NCI-H69 (cell line): ENCODE data around the gene SLC7A10.

Experiments
- DNase-seq: peaks from one replicate; lab custom pipeline; 2025; lab: John Stamatoyannopoulos, UW

Gene SLC7A10

DNA sequence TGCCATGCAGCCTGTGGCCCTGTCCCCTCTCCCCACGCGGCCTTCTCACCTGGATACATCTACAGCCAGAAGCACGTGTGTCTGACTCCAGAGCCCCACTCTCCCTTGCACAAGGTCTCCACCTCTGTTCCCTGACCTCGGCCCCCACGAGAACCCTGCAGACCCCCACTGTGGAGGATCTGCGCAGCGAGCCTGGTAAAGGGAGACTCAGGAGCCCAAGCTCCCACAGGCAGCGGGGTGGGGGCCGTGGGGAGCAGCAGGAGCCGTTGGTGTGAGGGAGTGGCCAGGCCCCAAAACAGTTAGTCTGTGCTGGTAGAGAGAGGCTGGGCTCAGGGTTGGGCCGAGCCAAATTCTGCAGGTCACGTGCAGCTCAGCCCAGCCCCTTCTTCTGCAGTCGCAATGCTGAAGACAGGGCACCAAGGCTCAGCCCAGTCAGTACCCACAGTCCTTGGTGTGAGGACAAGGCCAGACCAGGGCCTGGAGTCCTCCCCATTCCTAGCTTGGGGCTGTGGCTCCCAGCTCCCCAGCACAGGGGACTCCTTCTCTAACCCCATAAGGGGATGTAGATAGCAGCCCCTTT, 28.7 kb upstream of the SLC7A10 start:
- DNase-seq = no peak

DNA sequence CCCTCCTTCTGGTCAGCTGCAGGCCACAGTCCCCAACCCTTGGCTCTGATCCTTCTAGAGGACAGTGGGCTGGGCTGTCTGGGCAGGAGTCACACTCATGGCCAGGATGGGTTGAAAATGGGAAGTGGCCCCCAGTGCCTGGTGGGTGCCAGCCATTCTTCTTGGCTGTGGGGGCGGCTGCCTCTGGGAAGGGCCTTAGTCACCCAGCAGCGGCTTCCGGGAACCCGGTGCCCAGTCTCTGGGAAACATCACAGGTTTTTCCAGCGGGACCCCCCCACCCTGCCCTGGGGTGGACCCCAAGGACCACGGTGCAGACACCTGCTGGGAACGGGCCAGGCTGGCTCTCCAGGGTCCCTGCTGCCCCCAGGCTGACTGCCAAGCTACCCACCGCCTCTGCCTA, 27.3 kb upstream of the SLC7A10 start:
- no peak for DNase-seq

DNA sequence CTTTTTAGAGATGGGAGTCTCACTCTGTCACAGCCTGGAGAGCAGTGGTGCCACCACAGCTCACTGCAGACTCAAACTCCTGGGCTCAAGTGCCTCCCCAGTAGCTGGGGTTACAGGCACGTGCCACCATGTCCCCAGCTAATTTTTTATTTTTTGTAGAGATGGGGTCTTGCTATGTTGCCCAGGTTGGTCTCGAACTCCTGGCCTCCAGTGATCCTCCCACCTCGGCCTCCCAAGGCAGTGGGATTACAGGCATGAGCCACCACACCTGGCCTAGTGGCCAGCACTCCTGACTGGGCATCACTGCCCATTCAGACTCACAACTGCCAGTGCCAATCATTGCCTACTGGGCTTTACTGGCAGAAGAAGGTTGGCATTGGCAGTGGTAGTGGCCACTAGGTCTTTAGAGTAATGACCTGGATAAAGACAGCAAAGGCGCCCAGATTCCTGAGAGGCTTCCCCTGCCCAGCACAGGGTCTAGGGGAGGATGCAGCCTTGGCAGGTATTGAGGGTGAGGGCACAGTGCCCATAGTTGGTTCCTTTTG, 26.8 kb upstream of the SLC7A10 start:
- DNase-seq = no peak

DNA sequence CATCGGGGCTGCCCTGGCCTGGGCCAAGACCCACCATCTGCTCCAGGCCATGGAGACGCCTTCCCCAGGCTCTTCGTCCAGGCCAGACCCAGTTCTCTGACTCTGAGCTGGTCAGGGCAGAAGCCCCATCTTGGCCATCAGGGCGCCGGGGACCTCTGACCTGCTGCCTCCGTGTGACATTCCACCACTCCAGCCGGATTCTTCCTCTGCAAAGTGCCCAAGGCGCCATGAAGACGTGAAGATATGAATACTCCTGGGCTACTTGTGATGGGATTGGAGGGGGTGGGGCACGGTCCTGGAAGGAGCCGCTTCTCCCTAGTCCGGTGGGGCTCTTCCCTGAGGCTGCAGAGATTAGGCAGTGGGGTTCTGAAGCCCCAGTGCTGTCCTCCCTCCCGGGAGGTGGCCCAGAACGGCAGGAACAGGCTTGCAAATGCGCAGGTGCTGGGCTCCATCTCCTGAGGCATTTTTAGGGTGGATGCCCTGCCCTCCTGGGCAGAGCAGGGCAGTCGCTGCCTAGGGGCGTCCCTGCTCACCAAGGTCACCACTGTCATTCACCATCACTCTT, 26.0 kb upstream of the SLC7A10 start:
- no peak for DNase-seq

DNA sequence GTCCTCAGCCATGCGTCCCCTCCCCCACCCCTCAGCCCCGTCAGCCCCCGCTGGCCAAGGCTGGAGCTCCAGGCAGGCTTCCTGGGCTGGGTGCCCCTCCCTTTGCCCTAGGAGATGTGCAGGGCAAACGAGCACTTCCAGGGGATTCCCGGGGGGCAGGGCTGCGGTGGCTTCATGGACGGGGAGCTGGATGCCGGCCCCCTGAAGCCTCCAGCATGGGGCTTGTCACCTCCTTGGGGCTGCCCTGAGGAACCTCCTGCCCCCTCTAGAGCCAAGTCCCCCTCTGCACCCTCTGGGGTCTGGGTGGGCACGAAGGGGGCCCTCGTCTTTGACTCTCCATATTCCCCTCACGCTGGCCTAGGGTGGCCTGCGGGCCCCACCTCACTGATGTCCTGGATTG, 25.4 kb upstream of the SLC7A10 start:
- DNase-seq = no peak

DNA sequence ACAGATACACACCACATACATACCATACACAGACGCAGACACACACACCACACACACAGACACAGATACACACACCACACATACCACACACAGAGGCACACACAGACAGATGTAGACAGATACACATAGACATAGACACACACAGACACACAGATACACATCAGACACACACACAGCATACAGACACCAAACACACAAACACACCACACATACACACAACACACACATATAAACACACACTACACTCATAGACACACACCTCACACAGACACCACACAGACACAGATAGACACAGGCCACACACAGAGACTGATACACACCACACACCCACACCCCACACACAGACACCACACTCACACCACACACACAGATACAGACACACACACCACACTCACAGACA, 24.9 kb upstream of the SLC7A10 start:
- no peak for DNase-seq

DNA sequence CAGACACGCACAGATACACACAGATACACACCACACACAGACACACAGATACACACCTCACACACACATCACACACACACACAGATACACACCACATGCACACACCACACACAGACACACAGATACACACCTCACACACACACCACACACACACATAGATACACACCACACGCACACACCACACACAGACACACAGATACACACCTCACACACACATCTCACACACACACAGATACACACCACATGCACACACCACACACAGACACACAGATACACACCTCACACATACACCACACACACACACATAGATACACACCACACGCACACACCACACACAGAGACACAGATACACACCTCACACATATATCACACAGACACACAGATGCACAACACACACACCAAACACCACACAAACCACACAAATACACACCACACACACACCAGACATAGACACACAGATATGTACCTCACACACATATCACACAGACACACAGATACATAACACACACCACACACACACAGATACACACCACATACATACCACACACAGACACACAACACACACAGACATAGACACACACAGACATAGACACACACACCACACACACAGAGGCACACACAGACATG, 24.2 kb upstream of the SLC7A10 start:
- no peak for DNase-seq

DNA sequence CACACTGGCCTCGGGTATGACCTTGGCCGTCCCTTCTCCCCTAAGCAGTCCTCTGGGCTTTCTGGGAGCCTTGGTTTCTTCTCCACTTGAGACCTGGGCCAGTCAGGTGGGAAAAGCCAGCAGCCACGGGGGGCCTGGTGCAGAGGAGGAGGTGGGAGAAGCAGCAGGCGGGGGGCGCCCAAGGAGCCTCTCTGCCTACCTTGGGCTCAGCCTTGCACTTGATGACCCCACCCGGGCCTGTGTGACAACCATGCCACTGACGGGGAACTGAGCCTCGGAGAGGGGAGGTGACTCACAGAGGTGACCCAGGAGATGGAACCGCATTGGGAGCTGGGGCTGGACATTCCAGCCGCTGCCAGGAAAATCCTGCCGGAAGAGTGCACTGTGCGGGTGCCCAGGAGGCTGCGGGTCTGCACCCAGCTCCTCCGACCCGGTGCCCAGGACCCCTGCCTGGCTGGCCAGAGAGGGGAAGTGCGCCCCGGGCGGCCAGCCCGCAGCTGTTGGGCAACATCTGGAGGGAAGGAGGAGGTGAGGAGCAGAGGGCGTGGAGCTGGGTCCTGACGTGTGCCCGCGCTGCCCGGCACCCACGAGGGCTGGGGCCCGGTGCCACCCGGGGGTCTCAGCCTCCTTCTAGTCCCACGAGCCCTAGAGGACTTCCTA, 23.4 kb upstream of the SLC7A10 start:
- no peak for DNase-seq

DNA sequence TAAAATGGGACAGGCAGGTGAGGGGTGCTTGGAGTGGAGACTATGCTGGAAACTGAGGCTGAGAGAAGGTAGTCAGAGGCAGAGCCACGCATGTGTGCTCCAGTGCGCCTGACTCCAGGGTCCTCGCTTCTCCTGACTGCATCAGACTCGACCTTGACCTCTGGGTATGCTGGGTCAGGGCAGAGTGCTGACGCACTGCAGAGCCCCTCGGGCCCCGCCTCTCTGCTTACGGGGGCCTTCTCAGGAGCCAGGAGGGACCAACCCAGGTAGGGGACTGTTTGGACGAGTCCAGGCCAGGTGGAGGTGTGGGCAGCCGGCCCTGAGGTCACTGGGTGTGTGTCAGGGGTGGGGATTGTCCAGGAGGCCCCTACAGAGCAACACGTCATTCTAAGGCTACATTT, 22.9 kb upstream of the SLC7A10 start:
- no peak for DNase-seq

DNA sequence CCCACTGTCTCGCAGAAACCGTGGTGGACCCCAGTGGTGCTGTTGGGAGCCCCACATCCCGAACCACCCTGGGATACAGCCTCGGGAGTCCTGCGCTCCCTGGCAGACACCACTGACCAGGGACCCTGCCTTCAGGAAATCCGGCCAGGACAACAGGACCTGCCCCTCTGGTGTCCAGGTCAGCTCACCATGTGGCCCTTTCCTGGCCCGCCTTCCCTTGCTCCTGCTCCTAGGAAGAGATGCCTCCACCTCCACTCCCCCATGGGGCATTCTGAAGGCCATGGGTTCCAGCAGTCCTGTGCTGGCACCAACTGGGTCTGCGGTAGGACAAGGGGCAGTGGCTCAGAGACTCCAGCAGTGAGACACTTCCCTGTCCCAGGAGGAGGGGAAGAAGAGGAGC, 22.5 kb upstream of the SLC7A10 start:
- no peak for DNase-seq

DNA sequence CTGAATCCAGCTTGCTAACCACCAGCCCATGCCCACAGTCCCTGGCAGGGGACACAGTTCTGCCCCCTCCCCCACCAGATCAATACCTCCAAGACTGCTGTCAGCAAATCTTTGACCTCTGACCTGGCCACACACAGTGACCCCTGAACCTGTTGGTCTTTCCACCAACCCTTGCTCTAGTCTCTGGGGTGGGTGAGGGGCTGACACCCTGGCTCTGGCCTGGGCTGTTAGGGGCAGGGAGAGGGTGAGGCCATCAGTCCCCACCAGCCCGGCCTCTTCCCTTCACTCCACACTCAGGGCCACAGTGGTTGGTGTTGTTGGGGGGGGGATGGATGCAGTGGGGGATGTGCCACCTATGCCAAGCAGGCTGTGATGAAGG, 21.8 kb upstream of the SLC7A10 start:
- no peak for DNase-seq

DNA sequence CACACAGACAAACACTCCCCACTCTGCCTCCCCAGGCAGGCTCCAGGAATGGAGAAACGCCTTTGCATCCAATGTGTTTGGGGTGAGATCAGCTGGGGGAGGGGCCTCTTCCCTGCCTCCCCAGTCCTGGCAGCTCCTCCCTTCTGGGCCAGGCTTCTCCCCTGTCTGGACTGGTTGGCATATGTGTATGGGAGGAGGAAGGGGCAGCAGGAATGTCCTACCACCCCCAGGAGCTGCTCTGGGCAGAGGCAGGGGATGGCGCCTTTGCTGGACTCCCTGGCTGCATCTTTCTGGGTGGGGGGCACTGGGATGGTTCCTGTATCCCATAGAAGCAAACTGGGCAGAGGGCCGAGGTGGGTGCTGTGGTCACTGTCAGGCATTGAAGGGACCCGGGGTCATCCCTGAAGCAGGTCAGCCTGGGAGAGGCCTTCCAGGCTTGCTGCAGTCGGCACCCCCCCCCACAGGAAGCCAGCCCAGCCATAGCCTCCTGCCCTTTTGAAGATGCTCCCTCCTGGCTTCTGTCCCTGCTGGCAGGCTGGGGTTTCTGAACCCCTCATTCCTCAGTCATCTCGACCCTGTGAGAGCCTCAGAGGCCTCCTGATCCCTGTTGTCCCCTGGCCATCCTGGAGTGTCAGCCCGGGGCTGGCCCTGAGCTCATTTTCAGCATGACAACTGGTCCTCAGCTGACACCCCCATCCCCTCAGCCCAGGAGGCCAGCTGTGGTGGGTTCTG, 21.2 kb upstream of the SLC7A10 start:
- no peak for DNase-seq

DNA sequence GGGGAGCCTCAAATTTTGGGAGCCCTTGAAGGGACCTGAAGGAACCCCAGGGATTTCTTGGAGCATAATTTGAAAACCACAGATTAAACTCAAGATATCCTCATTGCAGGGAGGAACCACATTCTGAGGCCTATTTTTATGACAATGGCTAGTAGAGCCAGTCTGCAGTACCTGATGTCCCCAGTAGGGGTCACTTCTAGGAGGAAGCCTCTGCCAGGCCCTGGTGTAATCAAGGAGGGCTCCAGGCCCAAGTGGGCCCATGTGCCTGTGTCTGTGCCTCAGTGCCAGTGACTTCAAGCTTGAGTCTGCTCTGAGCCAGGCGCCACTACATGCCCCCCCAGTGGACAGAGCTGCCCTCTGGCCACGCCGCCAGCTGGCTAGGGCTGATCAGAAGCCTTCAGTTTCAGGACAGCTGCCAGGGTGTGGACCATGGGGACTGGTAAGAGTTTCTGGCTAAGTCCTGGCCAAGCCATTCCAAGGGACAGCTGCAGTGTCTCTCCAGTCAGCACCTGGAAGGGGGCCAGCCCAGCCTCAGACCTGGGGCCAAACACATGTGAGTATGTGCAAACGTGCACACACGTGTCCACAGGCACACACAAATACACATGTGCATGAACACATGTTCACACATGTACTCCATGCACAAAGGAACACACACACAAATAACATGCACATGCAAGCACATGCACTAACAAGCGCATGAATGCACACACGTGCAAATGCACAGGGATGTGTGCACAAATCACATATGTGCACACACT, 20.5 kb upstream of the SLC7A10 start:
- no peak for DNase-seq

DNA sequence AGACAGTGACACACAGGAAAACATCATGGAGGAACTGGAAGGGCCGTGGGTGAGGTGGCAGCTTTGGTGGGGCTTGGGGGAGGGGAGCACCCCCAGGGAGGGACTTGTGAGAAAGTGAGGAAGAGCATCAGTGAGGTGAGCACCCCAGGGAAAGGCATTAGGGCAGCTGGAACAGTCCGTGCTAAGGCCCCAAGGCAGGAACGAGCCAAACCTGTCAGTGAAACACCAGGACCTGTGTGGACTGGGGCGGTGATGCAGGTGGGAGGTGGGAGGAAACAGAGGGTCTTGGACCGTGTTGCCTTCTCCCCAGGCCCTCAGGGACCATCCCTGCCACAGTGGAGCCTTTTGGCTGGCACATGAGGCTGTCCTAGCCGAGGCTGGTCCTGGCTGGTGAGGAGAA, 17.3 kb upstream of the SLC7A10 start:
- DNase-seq = no peak

DNA sequence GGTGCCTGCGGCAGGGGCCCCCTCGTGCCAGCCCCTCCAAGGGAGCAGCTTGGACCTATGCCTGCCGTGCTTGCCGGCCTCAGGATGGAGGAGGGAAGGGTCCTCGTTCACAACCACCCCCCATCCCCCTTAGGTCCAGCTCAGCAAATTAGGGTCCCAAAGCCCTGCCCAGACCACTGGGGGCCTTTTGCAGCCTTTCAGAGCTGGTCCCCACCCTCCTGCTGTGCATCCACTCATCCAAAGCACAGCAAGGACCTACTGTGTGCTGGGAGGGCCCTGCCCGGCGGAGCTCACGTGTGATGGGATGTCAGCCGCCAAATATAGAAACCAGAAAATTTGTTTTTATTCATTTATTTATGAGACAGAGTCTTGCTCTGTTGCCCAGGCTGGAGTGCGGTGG, 16.5 kb upstream of the SLC7A10 start:
- no peak for DNase-seq

DNA sequence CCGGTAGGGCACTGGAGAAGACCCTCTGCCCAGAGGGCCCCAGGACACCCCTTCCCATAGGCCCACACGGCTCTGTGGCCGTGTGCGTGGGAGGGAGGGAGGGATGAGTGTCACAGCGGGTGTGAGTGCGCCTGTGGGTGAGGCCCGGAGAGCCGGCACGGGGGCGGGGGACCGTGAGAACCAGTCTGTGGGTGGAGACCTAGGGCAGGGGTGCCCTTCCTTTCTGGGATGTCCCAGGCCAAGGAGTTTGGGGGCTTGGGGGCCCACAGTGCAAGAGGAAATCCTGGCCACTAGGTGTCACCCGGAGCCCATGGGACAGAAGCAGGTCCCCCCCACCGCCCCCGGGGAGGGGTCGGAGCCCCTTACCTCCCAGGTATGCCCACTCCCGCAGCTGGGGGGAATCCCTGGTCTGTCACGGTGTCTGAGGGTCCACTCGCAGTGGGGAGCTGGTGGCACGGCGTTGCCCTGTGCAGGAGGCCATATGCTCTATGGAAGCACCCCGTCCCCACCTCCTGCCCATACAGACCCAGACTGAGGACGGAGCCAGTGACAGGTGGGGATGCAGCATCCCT, 16.0 kb upstream of the SLC7A10 start:
- no peak for DNase-seq

DNA sequence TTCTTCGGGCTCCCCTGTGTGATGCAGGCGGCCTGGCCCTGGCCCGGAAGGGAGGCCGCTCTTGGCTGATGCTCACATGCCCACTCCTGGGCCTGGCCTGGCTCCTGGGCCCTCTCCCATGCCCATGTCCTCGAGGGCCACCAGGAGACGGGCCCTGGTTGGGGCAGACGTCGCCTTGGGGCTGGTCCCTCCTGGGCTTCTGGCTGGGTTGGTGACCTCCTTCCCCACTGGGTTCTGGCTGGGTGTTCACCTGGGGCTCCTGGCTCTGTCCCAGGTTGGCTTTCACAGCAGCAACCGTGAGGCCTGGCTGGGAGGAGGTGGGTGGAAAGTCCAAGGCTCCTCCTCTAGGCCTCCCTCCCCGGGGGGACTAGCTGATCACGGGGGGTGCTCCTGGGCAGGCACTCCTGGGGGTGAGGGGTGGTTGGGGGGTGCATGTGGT, 15.5 kb upstream of the SLC7A10 start:
- no peak for DNase-seq

DNA sequence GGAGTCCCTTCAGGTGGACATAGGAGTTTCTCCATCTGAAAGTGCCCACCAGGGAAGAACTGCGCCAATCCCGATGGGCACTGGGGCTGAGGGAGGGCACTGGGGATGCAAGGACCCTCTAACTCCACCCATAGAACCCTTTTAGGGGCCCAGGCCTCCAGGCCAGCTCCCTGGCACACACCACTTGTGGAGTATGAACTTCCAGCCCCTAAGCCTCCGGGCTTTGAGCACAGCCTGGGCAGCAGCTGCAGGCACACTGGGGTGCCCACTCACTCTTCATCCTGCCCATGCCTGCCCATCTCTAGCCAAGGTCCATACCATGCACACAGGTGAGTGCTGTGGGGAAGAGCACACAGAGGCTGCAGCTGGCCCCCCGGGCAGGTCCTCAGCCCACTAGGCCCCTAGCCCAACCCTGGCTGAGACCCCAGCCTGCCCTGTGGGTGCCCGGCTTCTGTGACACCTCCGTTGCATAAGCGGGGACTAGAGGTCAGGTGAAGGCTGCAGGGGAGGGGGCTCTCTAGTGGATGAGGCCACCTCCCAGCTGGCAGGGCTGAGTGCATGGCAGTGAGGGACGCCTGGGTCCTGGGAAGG, 14.6 kb upstream of the SLC7A10 start:
- peak; percentile 21 for DNase-seq

DNA sequence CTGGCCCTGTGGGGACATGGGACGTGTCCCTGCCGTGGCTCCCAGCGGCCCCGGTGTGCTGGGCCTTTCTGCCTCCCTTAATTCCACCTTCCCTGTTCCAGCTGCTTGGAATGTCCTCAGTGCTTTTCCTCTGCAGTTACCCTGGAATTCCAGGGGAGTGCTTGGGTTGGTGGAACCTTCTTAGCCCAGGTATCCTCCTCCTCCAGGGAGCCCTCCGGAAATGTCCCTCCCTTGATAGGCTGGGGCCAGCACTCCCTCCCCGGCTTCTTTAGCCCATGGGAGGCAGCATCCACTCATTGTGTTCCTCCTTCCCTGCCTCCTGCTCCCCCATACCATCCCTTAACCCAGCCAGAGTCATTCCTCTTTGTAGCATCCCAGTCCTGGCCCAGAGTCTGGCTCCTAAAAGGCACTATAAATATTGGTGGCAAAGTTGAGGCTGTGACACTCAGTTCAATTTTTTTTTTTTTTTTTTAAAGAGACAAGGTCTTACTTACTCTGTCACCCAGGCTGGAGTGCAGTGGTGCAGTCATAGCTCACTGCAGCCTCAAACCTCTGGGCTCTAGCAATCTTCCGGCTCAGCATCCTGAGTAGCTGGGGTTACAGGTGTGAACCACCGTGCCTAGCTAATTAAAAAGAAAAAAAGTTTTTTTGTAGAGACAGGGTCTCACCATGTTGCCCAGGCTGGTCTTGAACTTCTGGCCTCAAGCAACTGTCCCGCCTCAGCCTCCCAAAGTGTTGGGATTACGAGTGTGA, 13.7 kb upstream of the SLC7A10 start:
- DNase-seq = no peak

DNA sequence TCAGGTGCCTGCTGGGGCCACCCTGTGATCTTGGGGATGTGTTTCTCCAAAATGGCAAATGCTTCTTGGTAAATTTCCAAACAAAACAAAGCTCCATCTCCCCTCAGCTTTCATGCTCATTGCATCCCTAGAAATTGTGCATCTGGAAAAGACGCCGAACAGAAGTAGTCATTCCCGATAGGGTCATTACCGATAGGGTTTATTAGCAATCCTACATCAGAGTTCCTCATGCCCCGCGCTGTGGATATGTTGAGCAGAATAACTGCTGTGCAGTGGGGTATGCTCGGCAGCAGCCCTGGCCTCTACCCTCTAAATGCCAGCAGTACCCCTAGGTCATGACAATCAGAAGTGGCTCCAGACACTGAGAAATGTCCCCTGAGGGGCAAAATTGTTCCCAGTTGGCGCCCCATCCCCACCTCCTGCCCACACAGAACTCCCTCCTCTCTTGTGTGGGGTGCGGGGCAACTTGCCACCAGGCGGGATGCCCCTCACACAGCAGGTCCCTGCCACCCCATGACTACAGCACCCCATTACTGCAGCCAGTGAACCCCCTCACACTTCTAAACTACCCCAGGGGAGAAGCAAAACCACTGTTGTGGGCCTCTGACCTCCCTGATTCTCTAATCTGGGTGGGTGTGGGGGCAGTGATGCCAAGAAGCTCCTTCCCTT, 13.0 kb upstream of the SLC7A10 start:
- DNase-seq = no peak
